ENCODE data around the gene ACADSB.

ACADSB gene

DNA sequence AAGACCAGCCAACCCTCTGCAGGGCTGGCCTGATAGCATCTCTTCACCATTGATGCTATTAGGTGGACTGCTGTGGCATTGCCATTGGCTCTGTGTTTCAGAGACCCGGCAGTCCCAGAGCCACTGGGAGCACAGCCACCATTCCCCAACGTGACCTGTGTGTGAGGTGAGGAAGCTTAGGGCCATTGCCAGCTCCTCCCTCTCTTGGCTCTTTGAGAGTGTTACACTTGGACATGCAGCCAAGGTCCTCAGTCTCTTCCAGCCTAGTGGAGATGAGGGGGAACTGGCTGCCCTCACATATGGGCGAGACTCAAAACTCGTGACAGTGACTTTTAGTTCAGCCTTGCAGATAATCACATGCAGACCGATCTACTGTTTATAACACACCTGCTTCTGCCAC is 87.6 kb downstream of the ACADSB start:
- no peak for DNase-seq (ENCODE audit: low read depth, low spot score)

DNA sequence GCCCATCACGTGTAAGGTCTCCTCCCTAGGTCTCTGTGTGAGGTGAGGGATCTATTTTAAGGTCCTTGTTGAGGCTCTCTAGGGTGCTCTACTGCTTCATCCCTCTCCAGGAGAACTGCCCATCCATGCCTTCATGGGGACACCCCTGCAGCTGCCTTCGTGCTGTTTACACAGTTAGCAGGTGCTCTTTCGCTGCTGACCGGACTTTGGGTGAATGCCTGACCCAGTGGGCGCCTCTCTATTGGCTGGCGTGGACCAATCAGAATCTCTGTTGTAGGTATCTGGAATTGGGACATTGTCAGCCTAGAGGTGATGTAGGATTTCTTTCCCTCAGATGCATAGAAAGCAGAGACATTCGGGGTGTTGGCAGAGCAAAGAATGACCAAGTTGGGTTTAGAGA is 88.2 kb downstream of the ACADSB start:
- DNase-seq (ENCODE audit: low read depth, low spot score) = no peak

DNA sequence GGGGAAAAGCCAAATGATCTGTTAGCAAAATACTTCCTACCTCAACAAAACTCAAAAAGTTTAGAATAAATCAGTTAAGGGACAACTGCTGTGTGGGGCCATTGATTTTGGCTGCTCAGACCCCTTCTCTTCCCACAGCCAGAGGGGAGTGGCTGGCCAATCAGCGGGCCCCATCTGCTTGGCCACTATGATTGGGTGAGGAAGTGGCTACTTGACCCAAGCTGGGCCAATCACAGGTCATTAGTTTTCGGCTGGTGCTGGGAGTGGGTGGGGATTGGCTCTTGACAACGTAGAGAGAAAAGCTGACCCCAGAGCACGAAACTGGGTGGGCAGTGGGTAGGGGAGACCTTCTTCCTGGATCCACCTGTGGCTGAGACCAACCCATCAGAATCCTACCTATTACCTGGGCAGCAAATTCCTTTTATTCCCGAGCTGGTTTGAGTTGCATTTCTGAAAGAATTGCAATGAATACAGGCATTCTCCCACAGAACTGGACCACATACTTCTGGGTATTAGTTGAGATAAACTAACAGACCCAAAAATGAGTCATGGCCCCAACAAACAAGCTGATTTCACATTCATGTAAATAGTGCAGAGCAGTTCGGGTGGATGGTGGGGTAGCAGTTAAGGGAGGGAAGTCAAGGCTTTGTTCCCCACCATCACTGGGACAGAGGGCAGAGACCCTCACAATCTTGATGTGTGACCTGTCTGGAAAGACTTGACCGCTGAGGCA is 91.4 kb downstream of the ACADSB start:
- DNase-seq (ENCODE audit: low read depth, low spot score) = no peak

DNA sequence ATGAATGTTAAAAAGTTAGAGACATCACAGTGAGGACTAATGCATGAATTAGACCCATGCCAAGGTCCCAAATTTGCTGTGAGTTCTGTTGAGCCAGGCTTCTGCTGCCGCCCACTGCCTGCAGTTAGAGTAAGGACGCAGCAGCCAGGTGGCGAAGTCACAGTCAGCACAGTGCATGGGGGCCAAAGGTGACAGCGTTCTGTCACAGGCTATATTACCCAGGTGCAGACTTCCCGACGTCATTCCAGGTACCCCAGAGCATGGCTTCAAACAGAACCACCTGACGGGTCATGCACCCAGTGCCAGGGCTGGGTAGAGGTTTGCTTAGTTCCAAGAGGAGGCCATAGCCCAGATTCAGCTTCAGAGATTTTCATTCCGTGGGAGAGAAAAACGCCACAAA is 93.1 kb downstream of the ACADSB start:
- no peak for DNase-seq (ENCODE audit: low read depth, low spot score)

DNA sequence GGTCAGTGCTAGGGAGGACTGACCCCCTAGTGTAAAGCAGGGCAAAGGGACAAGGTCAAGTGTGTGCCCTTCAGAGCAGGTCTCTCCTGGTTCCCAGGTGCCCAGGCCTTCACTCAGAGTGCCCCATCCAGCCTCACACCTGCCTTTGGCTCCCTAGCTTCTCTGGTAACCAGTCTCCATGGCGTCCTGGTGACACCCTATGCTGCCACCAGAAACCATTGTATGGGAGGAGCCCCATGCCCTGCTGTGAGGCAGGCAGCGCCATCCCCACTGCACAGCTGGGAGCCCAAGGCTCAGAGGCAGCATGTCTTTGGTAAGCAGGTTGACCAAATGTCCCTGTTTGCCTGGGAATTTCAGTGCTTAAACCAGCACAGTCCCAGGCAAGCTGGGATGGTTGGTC is 93.9 kb downstream of the ACADSB start:
- no peak for DNase-seq (ENCODE audit: low read depth, low spot score)

DNA sequence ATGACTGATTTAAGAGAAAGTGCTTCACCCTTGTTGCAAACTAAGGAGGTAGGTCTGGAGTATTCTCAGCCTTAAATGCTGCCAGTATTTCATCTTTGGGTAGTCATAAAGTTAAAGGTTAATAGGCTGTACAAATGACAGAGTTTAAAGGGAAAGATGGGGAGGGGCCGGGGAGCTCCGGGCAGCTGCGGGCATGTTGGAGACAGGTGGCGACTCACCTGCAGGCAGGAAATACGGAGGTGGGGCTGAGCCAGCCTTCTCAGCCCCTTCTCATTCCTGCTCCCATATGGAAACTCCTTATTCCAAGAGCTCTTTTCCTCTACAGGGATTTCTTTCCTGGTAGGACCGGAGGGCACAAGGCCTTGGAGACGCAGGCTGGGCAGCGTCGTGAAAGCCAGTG is 95.1 kb downstream of the ACADSB start:
- no peak for DNase-seq (ENCODE audit: low read depth, low spot score)

Data from activated naive CD8-positive, alpha-beta T cell treated with anti-CD3 and anti-CD28 coated beads, Interleukin-2, amount 50 U/mL, for 16 hours (primary cell).